GM10847 (cell line): ENCODE measurements around the gene TMEM72.

Experiments
- POLR2A ChIP-seq: IDR thresholded peaks from 2 replicates; pipeline ENCODE4 v1.6.1; 2011; ENCODE audit not compliant: insufficient read length; ENCODE audit errors: extremely low read depth

The TMEM72 gene

DNA sequence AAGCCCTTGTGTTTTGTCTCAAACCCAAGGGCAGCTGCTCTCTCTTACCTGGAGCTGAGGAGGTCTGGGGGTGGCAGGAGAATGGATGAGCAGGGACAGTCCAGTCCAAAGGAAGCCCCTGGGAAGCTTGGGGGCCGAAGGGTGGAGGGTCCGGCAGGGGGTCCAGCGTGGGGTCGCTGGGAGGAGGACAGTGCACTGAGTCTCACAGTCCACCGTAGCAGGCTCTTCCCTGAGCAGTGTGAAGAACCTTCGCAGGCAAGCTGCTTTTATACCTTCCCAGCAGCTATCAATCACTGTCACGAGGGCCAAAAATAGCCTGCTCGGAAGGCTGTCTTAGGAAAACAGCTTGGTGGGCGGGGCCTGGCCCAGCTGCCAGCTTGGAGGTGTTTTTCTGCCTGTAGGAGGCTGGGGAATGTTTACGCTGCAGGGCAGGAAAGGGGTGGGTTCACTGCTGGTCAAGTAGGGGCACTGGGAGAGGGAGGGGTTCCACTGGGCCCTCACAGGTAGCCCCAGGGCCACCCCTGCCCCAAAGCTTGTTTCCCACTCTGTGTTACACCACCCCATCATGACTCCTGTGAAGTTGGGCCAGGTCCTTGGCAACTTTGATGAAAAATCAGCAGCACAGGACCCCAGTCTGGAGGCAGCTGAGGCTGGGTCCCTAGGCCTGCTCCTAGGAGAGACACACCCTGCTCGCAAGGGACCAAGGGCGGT, 67.6 kb downstream of the TMEM72 start, which contains the start of gene DEPP1:
Gene DEPP1, minus strand, starts transcription at position 240 of the 711 bp plus-strand sequence. CDS start 779 bp downstream, outside the sequence.
- TF ChIP-seq POLR2A, result peak; percentile 60

GRCh38 chr10:44979281-44980191, 68.4 kb downstream of the TMEM72 start:
- no peak for TF ChIP-seq POLR2A

- no peak for TF ChIP-seq POLR2A
These were observed 69.4 kb downstream of the TMEM72 start for GRCh38 chr10:44980309-44981171.

DNA sequence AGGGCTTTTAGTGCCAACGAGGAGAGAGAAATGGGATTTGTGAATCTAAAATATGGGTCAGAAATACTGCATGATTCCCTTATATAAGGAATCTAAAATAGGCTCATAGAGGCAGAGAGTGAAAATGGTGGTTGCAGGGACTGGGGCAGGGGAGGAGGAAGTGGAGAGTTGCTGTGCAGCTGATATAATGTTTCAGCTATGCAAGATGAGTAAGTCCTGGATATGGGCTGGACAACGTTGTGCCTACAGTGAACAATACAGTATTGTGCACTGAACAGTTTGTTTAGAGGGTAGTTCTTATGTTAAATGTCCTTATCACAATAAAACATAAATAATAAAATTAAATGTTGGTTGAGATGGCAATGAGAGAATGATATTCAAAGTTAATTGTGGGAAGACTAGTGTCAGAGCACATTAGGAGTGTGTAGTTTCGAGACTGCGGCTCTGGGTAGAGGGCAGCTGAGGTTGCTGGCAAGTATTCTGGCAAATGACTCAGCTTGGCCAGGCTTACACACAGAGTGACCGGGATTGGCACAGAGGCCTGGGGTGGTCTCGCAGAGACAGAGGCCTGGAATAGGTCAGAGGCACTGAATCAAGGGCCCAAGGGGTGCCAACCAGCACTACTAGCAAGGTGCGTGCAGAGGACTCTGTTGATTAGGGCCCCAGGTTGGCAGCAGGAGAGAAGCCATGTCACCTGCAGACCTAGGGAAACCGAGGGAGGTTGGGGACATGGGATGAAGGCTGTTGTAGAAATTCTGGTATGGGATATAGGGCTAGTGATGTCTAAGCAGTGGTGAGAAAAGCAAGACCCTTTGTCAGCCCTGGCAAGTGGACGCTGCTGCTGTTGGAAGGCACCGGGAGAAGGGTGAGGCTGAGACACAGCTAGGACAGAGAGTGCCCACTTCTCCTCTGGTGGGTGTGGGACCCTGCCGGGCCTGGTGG, 70.3 kb downstream of the TMEM72 start:
- TF ChIP-seq POLR2A, result no peak

- TF ChIP-seq POLR2A, result no peak
These were observed 71.0 kb downstream of the TMEM72 start for GRCh38 chr10:44982114-44982460.

DNA sequence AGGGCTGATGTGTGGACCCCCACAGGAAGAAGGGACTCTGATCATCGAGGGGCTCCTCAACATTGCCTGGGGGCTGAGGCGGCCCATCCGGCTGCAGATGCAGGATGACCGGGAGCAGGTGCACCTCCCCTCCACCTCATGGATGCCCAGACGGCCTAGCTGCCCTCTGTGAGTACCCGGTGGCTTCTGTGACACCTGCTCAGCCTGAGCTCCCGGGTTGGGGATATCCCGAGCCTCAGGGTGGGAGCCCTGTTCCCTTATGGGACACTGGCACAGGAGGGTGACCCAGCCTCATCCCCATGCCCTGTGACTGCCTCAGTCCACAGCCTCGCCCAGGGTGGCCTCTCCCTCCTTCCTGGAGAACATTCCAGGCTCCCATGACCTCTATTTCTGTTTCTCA, 71.4 kb downstream of the TMEM72 start:
- no peak for TF ChIP-seq POLR2A

- TF ChIP-seq POLR2A, result no peak
These were observed 72.1 kb downstream of the TMEM72 start for GRCh38 chr10:44983066-44983894.

GRCh38 chr10:44983895-44984278, 72.8 kb downstream of the TMEM72 start:
- no peak for TF ChIP-seq POLR2A

- TF ChIP-seq POLR2A, result no peak
These were observed 73.5 kb downstream of the TMEM72 start for GRCh38 chr10:44984671-44985101.

DNA sequence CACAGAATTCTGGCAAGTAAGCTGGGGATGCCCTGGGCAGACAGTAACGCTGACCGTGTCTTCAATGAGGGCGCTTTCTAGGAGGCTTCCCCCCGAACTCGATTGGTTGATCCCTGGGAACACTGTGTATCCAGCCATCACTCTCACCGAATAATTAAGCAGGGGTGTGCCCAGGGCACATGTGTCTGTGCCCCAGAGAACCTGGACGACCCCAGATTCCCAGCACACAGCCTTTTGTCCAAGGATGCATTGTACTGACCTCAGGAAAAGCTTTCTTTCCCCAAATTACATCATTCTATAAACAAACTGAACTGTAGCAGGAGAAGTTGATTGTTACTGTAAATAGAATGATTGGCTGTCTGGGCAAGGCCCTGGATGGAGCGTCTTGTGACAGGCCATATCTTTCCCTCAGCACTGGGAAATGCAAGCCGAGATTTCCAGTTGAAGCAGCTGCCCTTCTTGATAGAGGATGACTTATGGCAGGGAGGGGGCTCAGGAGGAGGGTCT, 74.1 kb downstream of the TMEM72 start:
- TF ChIP-seq POLR2A, result no peak

DNA sequence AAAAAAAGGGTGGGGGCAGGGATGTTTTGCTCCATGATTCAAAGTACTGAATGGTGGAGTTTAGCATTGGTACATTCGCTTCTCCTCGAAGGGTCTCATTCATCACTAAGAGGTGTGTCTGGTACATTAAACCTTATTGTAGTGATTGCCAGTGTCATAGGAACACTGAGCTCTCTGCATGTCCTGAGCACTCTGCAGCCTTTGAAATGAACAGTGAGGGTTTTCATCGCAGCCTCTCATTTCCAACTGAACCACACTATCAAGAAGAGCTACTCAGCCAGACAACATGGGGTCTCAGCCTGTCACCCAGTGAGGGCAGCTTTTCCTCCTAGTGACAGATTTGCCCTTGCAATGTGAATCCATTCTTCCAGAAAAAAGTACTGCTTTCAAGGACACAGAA, 75.0 kb downstream of the TMEM72 start:
- TF ChIP-seq POLR2A, result no peak
